NB4 (cell line): ENCODE measurements around the gene SKAP1.
"Not testable (repeated sequence)": the region's sequence is repeated elsewhere in the genome, so short reads cannot be mapped to it uniquely, and the experiment has no call there.

ENCODE experiments used
- DNase-seq: peaks from one replicate; pipeline ENCODE4 v3.0.0; 2010; ENCODE audit warnings: low read depth
- H3K4me3 ChIP-seq: one replicate; pipeline ENCODE4 v1.5.1; 2011; ENCODE audit warnings: mild to moderate bottlenecking, low read depth, low read length, moderate library complexity
- MYC ChIP-seq: IDR thresholded peaks from 2 replicates; pipeline ENCODE4 v1.6.1; 2011; ENCODE audit warnings: low read depth, low read length
- POLR2A ChIP-seq: IDR thresholded peaks from 2 replicates; pipeline ENCODE4 v1.6.1; 2011; ENCODE audit warnings: mild to moderate bottlenecking; ENCODE audit not compliant: insufficient read length; ENCODE audit errors: extremely low read depth
- TF ChIP-seq, protein P1 (sequence below): IDR thresholded peaks from one replicate; pipeline ENCODE4 v1.5.1; 2012; ENCODE audit warnings: low read depth, low read length
- TF ChIP-seq, protein P2 (sequence below): IDR thresholded peaks from 2 replicates; pipeline ENCODE4 v1.6.1; 2011; ENCODE audit warnings: low read depth, low read length

Gene SKAP1

DNA sequence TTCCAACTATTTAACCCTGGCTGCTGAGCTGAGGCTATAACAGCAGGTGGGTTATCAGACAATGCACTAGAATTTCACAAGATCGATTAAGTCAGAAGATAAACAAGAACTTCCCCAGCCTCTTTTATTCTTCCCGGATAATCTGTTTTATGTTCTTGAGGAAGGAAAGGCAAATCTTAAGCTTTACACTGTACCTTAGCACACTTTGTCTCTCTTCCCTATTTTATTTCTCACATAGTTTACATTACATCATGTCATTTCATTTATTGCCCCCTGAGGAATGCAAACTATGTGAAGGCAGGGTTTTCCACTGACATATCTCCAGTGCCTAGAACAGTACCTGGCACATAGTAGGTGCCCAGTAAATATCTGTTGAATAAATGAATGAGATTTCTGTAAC lies 139.6 kb downstream of the SKAP1 start:
- H3K4me3 ChIP-seq = no peak overlapping the region
- no peak for DNase-seq
- no peak for TF ChIP-seq MYC
- TF ChIP-seq, protein P1, sequence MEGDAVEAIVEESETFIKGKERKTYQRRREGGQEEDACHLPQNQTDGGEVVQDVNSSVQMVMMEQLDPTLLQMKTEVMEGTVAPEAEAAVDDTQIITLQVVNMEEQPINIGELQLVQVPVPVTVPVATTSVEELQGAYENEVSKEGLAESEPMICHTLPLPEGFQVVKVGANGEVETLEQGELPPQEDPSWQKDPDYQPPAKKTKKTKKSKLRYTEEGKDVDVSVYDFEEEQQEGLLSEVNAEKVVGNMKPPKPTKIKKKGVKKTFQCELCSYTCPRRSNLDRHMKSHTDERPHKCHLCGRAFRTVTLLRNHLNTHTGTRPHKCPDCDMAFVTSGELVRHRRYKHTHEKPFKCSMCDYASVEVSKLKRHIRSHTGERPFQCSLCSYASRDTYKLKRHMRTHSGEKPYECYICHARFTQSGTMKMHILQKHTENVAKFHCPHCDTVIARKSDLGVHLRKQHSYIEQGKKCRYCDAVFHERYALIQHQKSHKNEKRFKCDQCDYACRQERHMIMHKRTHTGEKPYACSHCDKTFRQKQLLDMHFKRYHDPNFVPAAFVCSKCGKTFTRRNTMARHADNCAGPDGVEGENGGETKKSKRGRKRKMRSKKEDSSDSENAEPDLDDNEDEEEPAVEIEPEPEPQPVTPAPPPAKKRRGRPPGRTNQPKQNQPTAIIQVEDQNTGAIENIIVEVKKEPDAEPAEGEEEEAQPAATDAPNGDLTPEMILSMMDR = no peak
- TF ChIP-seq, protein P2, sequence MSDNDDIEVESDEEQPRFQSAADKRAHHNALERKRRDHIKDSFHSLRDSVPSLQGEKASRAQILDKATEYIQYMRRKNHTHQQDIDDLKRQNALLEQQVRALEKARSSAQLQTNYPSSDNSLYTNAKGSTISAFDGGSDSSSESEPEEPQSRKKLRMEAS = no peak
- no peak for TF ChIP-seq POLR2A

DNA sequence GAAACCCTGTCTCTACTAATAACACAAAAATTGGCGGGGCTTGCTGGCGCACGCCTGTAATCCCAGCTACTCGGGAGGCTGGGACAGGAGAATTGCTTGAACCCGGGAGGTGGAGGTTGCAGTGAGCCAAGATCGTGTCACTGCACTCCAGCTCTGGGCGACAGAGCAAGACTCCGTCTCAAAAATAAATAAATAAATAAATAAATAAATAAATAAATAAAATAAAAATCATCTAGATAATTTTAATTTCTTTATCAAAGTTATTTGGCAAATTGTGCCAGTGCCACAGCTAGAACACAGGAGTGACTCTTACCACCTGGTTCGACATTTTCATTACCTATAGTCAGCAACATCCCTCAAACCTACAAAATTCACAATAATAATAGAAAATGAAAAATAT lies 143.1 kb downstream of the SKAP1 start:
- H3K4me3 ChIP-seq, DNase-seq: not testable (repeated sequence)

DNA sequence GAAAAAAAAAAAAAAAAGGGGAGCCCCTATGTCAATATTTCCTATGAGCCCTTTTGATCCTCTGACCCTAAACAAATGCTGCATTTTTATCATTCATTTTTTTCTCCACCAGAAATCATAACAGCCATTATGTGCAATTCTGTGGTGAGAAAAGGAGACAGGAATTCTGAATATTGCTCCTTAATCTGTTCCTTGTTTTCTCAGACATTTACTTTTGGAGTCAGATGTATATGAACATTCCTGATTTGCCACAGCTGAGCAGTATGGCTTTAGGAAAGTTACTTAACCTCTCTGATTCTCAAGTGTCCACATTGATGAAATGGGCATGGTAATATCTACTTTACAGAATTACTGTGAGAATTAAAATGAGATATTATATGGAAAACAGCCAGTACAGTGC lies 144.4 kb downstream of the SKAP1 start:
- no peak overlapping the region for H3K4me3 ChIP-seq
- TF ChIP-seq, protein P1 = no peak
- TF ChIP-seq MYC (no peak), POLR2A (no peak)
- TF ChIP-seq, protein P2 = no peak
- DNase-seq = no peak

DNA sequence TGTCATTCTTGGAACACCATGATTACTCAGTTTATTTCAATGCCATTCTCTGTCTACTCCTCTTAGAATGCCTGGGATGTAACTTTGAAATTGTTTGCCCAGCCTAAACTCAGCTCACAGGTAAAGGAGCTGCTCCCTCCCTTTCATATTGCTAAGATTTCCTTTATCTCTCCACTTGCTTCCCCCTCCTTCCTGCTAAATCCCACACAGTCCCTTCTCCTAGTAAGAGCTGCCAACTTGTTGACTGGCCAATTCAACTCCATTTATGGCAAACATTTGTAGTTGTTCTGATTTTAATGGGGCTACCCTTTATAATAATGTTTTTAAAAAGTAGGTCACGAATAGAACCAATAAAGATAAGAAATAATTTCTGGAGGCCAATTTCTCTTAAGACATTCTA lies 146.1 kb downstream of the SKAP1 start:
- TF ChIP-seq POLR2A (no peak), MYC (no peak)
- TF ChIP-seq, protein P1 = no peak
- TF ChIP-seq, protein P2 = no peak
- H3K4me3 ChIP-seq = no peak overlapping the region
- no peak for DNase-seq

DNA sequence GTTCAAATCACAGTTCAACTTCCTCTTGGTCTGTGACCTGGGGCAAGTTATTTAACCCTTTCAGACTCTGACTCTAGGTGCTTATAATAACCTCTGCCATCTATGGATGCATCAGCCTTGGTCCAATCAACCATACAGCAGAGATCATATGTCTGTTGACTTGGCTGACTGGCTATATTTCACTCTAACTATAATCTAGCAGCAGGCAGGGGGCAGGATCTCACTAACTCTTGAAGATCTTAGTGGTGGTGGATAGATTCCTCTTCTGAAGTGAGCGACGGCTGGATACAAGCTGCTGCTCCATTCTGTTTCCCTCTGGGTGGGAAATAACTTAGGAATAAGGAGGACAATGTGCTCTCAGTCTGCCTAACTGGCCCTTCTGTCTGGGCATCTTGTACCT lies 146.6 kb downstream of the SKAP1 start:
- TF ChIP-seq, protein P1 = no peak
- TF ChIP-seq, protein P2 = no peak
- TF ChIP-seq MYC (no peak), POLR2A (no peak)
- no peak overlapping the region for H3K4me3 ChIP-seq
- no peak for DNase-seq

DNA sequence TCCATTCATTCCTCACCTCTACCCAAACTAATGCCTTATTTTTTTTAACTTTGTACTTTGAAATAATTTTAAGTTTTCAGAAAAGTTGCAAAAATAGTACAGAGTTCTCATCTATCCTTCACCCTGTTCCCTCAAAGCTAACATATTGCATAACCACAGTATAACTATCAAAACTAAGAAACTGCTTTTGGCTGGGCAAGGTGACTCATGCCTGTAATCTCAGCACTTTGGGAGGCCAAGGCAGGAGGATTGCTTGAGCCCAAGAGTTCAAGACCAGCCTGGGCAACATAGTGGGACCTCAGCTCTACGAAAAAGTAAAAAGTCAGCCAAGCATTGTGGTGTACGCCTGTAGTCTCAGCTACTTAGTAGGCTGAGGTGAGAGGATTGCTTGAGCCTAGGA lies 147.7 kb downstream of the SKAP1 start:
- no peak for DNase-seq

More for the DNA sequence above, 147.7 kb downstream of the SKAP1 start:
- H3K4me3 ChIP-seq = no peak overlapping the region
- TF ChIP-seq, protein P1 = no peak
- TF ChIP-seq MYC = no peak
- TF ChIP-seq, protein P2 = no peak
- TF ChIP-seq POLR2A = no peak
